B cell (primary cell): ENCODE data around the gene FBXL16. TPM values are rescaled to one million over a fixed set of nuclear protein-coding genes. Genes with fewer than 3 reads are reported as not detected.

Experiments used
- ATAC-seq: fragments of 200-7000 bp; cut with Tn5 transposase; one replicate; pipeline ENCODE4 v1.10.0; 2021; ENCODE audit warnings: low read depth, mild to moderate bottlenecking, moderate number of reproducible peaks, moderate library complexity
- CTCF ChIA-PET: fragments of 350-600 bp; sonication (Branson Sonifier 250); formaldehyde crosslinking; loops from one replicate; lab custom pipeline; 2021; ENCODE audit warnings: antibody characterized with exemption, inconsistent platforms; lab: Charles Lee
- POLR2A ChIA-PET: fragments of 350-600 bp; sonication (Branson Sonifier 250); formaldehyde crosslinking; loops from one replicate; lab custom pipeline; 2021; ENCODE audit warnings: antibody characterized with exemption; lab: Charles Lee
- DNase-seq: peaks from one replicate; pipeline ENCODE4 v3.0.0; 2013
- H2AFZ ChIP-seq: 2 replicates; pipeline ENCODE4 v1.6.1; 2012; ENCODE audit warnings: mild to moderate bottlenecking, low read depth, low read length; ENCODE audit not compliant: insufficient read depth, poor library complexity, severe bottlenecking
- H3K27ac ChIP-seq, 2 donors: 1 replicate in 1 of 2; 2 replicates in 1 of 2; pipeline ENCODE4 v1.5.1; 2012 to 2013; ENCODE audit warnings: low read length in 2 of 2, mild to moderate bottlenecking in 2 of 2, moderate library complexity in 1 of 2
- H3K27me3 ChIP-seq, 4 experiments: fragments of 200-600 bp in 1 of 4; sonication (generic) in 1 of 4; replicated peaks in 1 of 4; 1 replicate in 2 of 4; 2 replicates in 2 of 4; pipeline versions ENCODE4 v1.6.1 to v1.7.0; 2013 to 2016; ENCODE audit warnings: low read length in 3 of 4, mild to moderate bottlenecking in 2 of 4, mixed read lengths in 1 of 4, moderate library complexity in 1 of 4; ENCODE audit not compliant: insufficient read depth in 4 of 4, control insufficient read depth in 3 of 4; ENCODE audit errors: control extremely low read depth in 1 of 4
- H3K36me3 ChIP-seq, 2 experiments: replicated peaks in 1 of 2; 1 replicate in 1 of 2; 2 replicates in 1 of 2; pipeline versions ENCODE4 v1.6.1 to v1.7.1; 2013; ENCODE audit warnings: low read length in 1 of 2; ENCODE audit not compliant: insufficient read depth in 2 of 2, control insufficient read depth in 1 of 2; ENCODE audit errors: control extremely low read depth in 1 of 2, extremely low read depth in 1 of 2
- H3K4me1 ChIP-seq, 2 donors: fragments of 200-600 bp in 1 of 2; sonication (generic) in 1 of 2; 1 replicate in 1 of 2; 2 replicates in 1 of 2; pipeline versions ENCODE4 v1.5.1 to v1.6.1; 2013 to 2017; ENCODE audit warnings: low read length in 2 of 2; ENCODE audit not compliant: control insufficient read depth in 2 of 2, insufficient read depth in 2 of 2
- H3K4me2 ChIP-seq: replicated peaks from 2 replicates; pipeline ENCODE3; 2012; ENCODE audit warnings: mild to moderate bottlenecking, low read depth, low read length; ENCODE audit not compliant: poor library complexity, severe bottlenecking
- H3K4me3 ChIP-seq, 5 experiments: fragments of 200-600 bp in 1 of 5; sonication (generic) in 1 of 5; 1 replicate in 3 of 5; 2 replicates in 2 of 5; pipeline versions ENCODE4 v1.5.1 to v1.7.0; 2011 to 2016; ENCODE audit warnings: low read length in 4 of 5, mild to moderate bottlenecking in 4 of 5, low read depth in 2 of 5, control low read depth in 1 of 5, moderate library complexity in 1 of 5; ENCODE audit not compliant: insufficient read depth in 1 of 5; ENCODE audit errors: control extremely low read depth in 1 of 5, extremely low read depth in 1 of 5
- H3K79me2 ChIP-seq: fragments of 200-600 bp; sonication (generic); one replicate; pipeline ENCODE4 v1.6.0; 2016; ENCODE audit warnings: low read length; ENCODE audit not compliant: control insufficient read depth, insufficient read depth
- H3K9ac ChIP-seq: fragments of 200-600 bp; sonication (generic); 2 replicates; pipeline ENCODE4 v1.6.1; 2017; ENCODE audit warnings: mild to moderate bottlenecking, low read length, moderate library complexity
- H3K9me3 ChIP-seq, 3 donors: one replicate each; pipeline versions ENCODE4 v1.6.1 to v1.7.1; 2013; ENCODE audit warnings: low read length in 2 of 3; ENCODE audit not compliant: control insufficient read depth in 2 of 3, insufficient read depth in 1 of 3; ENCODE audit errors: control extremely low read depth in 1 of 3
- H4K20me1 ChIP-seq: 2 replicates; pipeline ENCODE4 v1.6.0; 2012; ENCODE audit warnings: mild to moderate bottlenecking, low read length; ENCODE audit not compliant: insufficient read depth, control insufficient read depth, poor library complexity, severe bottlenecking
- H3K27ac Mint-ChIP-seq: one replicate; pipeline ENCODE4 v1.8.0; 2021; ENCODE audit warnings: mixed read lengths
- H3K27me3 Mint-ChIP-seq: one replicate; pipeline ENCODE4 v1.8.0; 2021; ENCODE audit warnings: mixed read lengths
- H3K4me1 Mint-ChIP-seq: one replicate; pipeline ENCODE4 v1.8.0; 2021; ENCODE audit warnings: mixed read lengths
- H3K4me3 Mint-ChIP-seq: one replicate; pipeline ENCODE4 v1.8.0; 2021; ENCODE audit warnings: mixed read lengths
- H3K9me3 Mint-ChIP-seq: one replicate; pipeline ENCODE4 v1.8.0; 2022; ENCODE audit warnings: mixed read lengths; ENCODE audit not compliant: insufficient read depth
- CTCF ChIP-seq: fragments of 200-600 bp; IDR thresholded peaks from one replicate; pipeline ENCODE4 v1.8.0; 2022; ENCODE audit warnings: antibody characterized with exemption, mild to moderate bottlenecking
- EZH2 ChIP-seq: IDR thresholded peaks from 2 replicates; pipeline ENCODE4 v1.6.1; 2012; ENCODE audit warnings: borderline replicate concordance, low read depth, mild to moderate bottlenecking, moderate library complexity, low read length; ENCODE audit not compliant: insufficient read depth, poor library complexity, severe bottlenecking
- WGBS: methylation state at CpG from one replicate; pipeline ENCODE4 v1.1.5; 2013; ENCODE audit warnings: missing lambda C conversion rate; ENCODE audit not compliant: insufficient coverage; 5-methylcytosine and 5-hydroxymethylcytosine counted together
- intact Hi-C: fragments of 100-400 bp; cut with micrococcal nuclease; formaldehyde crosslinking; loops from one replicate; pipeline ENCODE4 v1.10.0; 2022
- polyA plus RNA-seq: library from polyadenylated mRNA; depleted of rRNA; stranded (reverse); fragments of >200 nt; gene quantifications from 2 replicates; pipeline ENCODE4 v1.2.3, GENCODE V29; 2012
- total RNA-seq, 2 donors: library from RNA; stranded (reverse); fragments of 120-200 nt in 1 of 2; gene quantifications; 1 replicate in 1 of 2; 2 replicates in 1 of 2; pipeline versions ENCODE4 v1.2.3 to v1.2.4, GENCODE V29; 2013 to 2022

Gene FBXL16
- total and polyA plus RNA-seq, 2 donors (not counting 1 experiment from before 2014, with no cell fraction given): 2.2 to 5.8 TPM

- H3K4me3 Mint-ChIP-seq: no peak overlapping the region
- Histone ChIP-seq H3K4me3 (no peak overlapping the region), H4K20me1 (no peaks in the 10 kb centered on the region), H2AFZ (no peak overlapping the region), H3K27ac (no peak overlapping the region), H3K79me2 (no peaks in the 10 kb centered on the region), H3K27me3 (peaks cover 0 to 78% (median 38%) of the 10 kb centered on the region in 4 experiments), H3K9ac (no peak overlapping the region), H3K36me3 (no peaks in the 10 kb centered on the region), H3K4me1 (peaks cover 10 to 12% of the 10 kb centered on the region in 2 donors), H3K9me3 (peaks cover 0 to 25% (median 0%) of the 10 kb centered on the region in 3 donors), H3K4me2 (no peak overlapping the region)
- peaks cover 4% of the 10 kb centered on the region for H3K4me1 Mint-ChIP-seq
- peaks cover 27% of the 10 kb centered on the region for H3K27me3 Mint-ChIP-seq
- no peak for DNase-seq
- H3K27ac Mint-ChIP-seq: no peak overlapping the region
- ATAC-seq: no peak
- intact Hi-C loops: no loop called here
- H3K9me3 Mint-ChIP-seq: no peaks in the 10 kb centered on the region
- ChIA-PET POLR2A (no interaction called here), CTCF (interaction anchor here (1.2 to 1.3 kb wide), 2 partner anchors 8 to 33 kb away, joined by 3 read pairs; partner anchors contain the start of gene CIAO3)
- no peak for TF ChIP-seq EZH2
- no peak for TF ChIP-seq CTCF
- WGBS: 62% methylated on average over 3 of the region's 3 CpGs
These were observed 2.4 kb upstream of the FBXL16 start for GRCh38 chr16:708019-708418.

GRCh38 chr16:707062-707538 lies 1.5 kb upstream of the FBXL16 start:
- H3K27me3 ChIP-seq: peaks cover 0 to 84% (median 40%) of the 10 kb centered on the region in 4 experiments
- H3K4me3 ChIP-seq: no peak overlapping the region
- no peaks in the 10 kb centered on the region for H3K36me3 ChIP-seq
- no peaks in the 10 kb centered on the region for H4K20me1 ChIP-seq
- 54% methylated on average over 13 of the region's 14 CpGs for WGBS
- intact Hi-C loops: no loop called here
- TF ChIP-seq EZH2 (no peak), CTCF (no peak)
- peaks cover 0 to 25% (median 0%) of the 10 kb centered on the region in 3 donors for H3K9me3 ChIP-seq
- H3K9ac ChIP-seq: no peak overlapping the region
- H2AFZ ChIP-seq: no peak overlapping the region
- Mint-ChIP-seq H3K4me3 (no peak overlapping the region), H3K4me1 (peaks cover 1% of the 10 kb centered on the region), H3K9me3 (no peaks in the 10 kb centered on the region), H3K27ac (no peak overlapping the region), H3K27me3 (peaks cover 32% of the 10 kb centered on the region)
- no peak overlapping the region for H3K4me2 ChIP-seq
- peaks cover 10 to 12% of the 10 kb centered on the region in 2 donors for H3K4me1 ChIP-seq
- ChIA-PET POLR2A (no interaction called here), CTCF (interaction anchor here (1.2 to 1.3 kb wide), 2 partner anchors 9 to 34 kb away, joined by 3 read pairs; partner anchors contain the start of gene CIAO3)
- H3K79me2 ChIP-seq: no peaks in the 10 kb centered on the region
- DNase-seq (no peak), ATAC-seq (no peak)
- H3K27ac ChIP-seq: no peak overlapping the region
